Measurements from ENCODE around the gene SEMA5B.

SEMA5B gene

GRCh38 chr3:123054109-123054778 lies 26.7 kb upstream of the SEMA5B start:
- DNase-seq = no peak

DNA sequence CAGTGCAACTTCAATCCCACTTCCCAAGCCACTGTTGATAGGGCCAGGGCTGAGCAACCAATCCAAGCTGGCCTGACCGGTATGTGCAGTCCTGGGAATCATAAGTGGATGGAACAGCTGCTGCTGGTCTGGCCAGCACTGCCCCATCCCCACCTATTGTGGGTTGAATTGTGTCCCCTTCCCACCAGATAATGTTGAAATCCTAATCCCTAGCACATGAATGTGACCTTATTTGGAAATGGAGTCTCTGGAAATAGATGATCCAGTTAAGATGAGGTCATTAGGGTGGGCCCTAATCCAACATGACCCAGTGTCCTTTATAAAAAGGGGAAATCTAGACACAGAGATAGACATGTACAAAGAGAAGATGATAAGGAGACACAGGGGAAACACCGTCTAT lies 25.5 kb upstream of the SEMA5B start:
- no peak for DNase-seq

DNA sequence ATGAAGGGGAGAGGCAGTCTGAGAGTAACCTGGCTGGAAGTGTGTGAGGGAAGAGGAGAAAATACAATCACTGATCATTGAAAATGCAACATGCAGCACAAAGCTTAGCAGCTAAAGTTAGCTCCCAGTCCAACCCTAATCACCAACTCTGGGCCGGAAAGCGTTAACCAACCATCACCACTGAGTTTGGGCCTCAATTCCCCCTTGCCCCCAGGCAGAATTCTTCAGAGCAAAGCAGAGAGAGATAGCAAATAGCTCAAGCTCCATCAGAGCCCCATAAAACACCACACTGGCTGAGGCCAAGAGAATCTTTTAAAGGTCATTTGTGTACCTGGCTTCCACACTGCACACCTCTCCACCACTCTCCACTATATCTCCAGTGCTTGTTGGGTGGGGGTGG lies 23.1 kb upstream of the SEMA5B start:
- no peak for DNase-seq

DNA sequence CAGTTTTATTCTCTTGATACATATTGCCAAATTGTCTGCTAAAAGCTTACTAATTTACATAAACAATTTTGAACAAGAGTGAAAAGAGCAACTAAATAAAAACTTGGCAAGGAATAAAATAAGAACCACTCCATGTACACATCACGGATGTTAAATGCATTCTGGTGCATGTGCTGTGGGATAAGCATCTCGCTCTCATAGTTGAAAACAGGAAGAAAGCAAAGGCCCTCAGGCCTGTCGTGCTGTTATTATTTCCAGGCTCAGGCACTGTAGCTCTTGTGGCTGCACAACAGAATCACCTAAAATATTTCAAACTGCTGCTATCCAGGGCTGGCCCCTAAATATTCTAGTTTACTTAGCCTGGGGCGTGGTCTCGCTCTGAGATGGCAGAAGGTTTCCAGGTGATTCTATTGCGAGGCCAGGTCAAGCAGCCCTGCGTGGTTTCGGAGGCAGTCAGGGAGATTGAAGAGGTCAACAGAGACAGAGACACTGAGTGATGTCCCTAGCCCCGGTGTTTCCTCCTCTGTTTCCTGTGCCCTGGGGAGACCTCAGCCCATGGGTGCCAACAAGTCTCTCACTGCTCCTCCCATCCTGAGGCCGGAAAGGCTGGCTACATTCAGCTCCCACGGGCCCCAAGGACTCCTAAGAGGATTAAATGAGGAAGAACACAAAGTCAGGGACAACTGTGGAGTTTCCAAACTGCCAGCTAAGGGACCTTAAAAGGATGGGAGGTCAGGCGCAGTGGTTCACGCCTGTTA lies 21.1 kb upstream of the SEMA5B start:
- DNase-seq = no peak

DNA sequence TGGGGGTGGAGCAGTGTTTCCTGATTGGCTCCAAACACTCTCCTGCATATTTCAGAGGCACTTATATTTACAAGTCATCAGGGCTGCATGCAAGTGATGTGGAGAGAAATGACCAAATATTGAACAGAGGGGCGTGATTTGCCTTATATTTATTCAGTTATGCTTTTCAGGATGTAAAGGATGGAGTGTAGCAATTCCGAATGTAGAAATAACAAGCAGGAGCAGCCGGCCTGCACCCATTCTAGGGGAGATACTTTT lies 19.4 kb upstream of the SEMA5B start:
- no peak for DNase-seq

DNA sequence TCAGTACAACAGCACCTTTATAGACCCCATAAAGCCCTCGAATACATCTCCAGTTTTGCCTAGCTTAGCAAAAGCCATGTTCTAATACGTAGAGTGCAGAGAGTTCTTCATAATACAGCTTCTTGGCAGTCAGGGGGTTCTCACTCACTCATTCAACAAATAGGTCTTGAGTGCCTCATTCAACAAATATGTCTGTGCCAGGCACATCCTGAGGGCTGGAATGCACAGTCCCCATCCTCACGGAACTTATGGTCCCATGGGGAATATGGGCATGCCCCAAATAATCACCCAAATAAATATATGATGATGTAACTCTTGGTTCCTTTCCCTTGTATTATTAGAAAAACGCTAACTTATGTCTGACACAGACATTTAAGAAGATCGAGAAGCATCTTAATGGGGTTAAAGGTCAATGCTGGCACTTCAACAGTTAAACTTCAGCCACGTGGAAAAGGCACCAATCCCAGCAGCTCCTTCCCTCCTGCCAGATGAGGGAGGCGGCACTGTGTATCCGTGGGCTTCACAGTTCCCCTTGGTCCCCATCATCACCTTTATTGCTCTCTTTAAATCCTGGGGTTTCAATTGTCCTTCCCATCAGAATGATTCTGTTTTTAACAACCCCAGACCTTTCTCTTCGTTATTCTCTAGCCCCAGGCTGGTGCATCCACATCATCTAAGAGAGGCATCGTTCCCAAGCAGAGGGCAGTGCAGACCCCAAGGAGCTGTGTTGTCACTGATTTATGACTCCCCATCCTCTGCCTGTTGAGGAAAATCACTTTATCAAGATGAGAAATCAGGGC lies 18.9 kb upstream of the SEMA5B start:
- no peak for DNase-seq

DNA sequence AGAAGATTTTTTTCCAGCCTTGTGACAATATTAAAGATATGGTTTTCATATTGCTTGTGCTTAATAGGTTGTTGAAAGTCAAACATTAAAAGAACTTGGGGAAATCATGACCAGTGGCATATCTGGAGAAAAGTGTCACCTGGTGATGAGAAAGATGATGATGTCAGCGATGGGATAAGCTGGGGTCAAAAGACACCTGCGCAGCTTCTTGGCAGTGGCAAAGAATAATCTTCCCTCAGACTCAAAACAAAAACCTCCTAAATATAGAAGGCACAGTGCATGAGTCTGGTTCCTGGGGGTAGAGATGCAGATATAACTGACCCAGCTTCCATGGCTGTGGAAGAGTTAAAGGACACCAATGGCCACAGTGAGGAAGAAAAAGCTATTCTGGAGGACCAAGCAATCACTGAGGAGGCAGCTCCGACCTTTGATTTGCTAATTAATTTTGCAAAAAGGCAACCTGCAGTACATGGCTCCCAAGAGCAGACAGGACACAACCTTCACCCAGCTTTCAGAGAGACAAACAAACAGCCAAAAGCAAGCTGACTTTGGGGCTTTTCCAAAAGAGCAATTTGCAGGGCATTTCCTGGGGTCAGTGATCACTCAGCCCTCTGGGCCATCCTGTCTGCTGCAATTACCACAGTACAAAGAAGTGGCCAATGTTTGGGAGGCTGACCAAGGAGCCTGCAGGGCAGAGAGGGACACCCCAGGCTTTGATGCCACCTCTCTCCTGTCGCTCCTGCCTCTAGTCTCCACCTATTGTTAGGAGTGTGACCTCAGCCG lies 17.6 kb upstream of the SEMA5B start:
- DNase-seq = no peak

DNA sequence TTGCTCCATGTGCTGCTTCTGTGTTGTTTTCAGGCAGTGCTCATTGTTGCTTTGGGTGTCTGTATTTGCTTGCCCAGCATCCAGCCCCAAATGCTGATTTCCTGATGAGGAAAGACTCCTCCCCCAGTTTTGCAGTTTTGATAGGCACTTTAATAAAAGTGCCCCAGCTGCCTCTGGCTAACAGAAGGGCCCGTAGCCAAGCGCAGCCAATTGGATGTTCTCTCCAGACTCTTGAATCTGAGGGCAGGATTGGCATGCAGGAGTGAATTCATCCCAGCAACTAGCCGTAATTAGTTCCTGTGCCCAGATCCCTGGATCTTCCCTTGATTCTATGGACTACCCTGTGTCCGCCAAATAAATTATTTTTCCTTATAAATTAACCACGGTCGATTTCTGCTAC lies 14.8 kb upstream of the SEMA5B start:
- DNase-seq = no peak

- DNase-seq = no peak
Measured at GRCh38 chr3:123039178-123039577, 11.6 kb upstream of the SEMA5B start.

DNA sequence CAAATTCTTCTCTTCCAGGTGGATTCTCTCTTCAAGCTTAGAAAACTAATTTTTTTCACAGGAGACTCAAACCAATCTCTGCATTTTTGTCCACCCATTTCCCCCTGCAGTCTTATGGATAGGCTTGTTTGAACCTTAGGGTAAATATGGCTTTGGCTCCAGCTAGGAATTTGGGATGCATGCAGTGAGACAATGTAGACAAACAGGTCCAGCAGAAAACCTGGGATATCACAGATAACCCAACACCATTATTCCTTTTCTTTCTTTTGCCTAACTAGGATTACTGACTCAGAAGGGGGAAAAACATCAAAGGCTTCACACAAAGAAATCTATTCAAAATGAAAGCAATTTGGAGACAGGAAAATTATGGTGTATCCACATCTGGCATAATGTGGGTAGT lies 11.2 kb upstream of the SEMA5B start:
- DNase-seq = no peak

- no peak for DNase-seq
Measured at GRCh38 chr3:123037015-123037375, 9.4 kb upstream of the SEMA5B start.

- DNase-seq = no peak
Measured at GRCh38 chr3:123036352-123037014, 8.9 kb upstream of the SEMA5B start.

- DNase-seq = no peak
Measured at GRCh38 chr3:123034996-123035395, 7.4 kb upstream of the SEMA5B start.

DNA sequence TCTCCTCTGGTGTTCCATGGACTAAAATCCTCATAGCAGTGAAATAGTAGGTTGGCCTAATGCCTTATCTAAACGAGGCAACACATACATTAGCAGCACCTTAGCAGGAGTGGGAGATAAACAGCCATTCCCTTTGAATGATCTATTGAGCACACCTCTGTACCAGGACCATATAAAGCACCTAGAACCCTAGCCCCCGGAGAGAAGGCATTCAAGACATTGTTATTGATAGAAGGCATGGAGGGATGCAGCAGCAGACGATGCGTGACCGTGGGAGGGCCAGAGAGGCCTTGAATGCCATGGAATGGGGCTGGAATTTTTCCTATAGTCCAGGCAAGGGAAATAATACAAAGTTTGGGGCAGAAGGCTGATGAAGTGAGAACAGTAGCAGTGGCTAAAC lies 6.6 kb upstream of the SEMA5B start:
- no peak for DNase-seq

DNA sequence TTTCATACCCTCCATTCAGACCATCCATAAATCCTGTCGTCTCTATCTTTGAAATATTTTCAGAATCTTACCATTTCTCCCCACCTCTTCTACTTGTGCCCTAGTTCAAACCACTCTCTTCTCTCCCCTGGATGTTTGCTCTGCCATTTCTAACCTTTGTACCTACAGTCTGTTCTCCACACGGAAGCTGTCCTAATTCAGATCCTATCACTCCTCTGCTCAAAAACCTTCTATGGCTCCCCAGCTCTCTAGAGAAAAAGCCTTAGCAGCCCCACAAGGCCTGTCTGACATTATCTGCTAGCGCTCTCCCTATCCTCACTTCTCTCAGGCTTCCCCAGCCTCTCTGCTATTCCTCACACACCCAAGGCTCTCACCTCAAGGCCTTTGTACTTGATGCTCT lies 4.5 kb upstream of the SEMA5B start:
- no peak for DNase-seq

- no peak for DNase-seq
Measured at GRCh38 chr3:123031051-123031450, 3.5 kb upstream of the SEMA5B start.

GRCh38 chr3:123028233-123028828 lies 768 bp upstream of the SEMA5B start:
- no peak for DNase-seq

GRCh38 chr3:123026565-123027291 lies 835 bp downstream of the SEMA5B start:
- no peak for DNase-seq

GRCh38 chr3:123025642-123026521 lies 1.7 kb downstream of the SEMA5B start:
- DNase-seq = no peak

DNA sequence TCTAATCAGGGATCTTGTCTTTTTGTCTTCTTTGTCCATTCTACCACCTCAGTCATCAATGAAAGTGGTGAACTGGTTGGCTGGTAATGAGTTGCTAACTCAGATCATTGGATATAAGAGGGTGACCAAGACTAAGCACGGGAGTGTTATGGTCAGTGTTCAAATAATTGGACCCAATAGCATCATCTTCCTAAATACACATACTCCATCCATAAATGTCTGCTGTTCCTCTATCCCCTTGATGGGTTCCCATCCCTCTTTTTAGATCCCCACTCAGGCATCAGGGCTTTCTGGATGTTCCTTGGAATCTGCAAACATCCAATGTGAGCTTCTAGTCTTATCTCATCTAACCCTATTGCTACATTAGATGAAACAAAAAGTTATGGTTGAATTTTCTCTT lies 3.5 kb downstream of the SEMA5B start:
- DNase-seq = no peak

GRCh38 chr3:123021996-123022510 lies 5.5 kb downstream of the SEMA5B start:
- no peak for DNase-seq
